AG09309 (cell line): Measurements from ENCODE around the gene ADRA2B.

Source experiments
- DNase-seq: peaks from one replicate; pipeline ENCODE4 v3.0.0-alpha.2; 2010; ENCODE audit warnings: low read depth
- H3K4me3 ChIP-seq: 2 replicates; pipeline ENCODE4 v1.5.1; 2011; ENCODE audit warnings: mild to moderate bottlenecking, low read depth, low read length, moderate library complexity; ENCODE audit not compliant: control insufficient read depth
- CTCF ChIP-seq: IDR thresholded peaks from 2 replicates; pipeline ENCODE4 v1.5.1; 2011; ENCODE audit warnings: mild to moderate bottlenecking, low read depth, low read length, inconsistent platforms; ENCODE audit not compliant: insufficient read depth, control insufficient read depth; ENCODE audit errors: missing control alignments

Gene ADRA2B

GRCh38 chr2:96116879-96117533 lies 635 bp upstream of the ADRA2B start:
- TF ChIP-seq CTCF: peak; percentile 48
- no peak for DNase-seq
- H3K4me3 ChIP-seq: no peak overlapping the region

GRCh38 chr2:96115631-96116423 lies 544 bp downstream of the ADRA2B start:
- no peak for DNase-seq
- H3K4me3 ChIP-seq: no peak overlapping the region
- TF ChIP-seq CTCF: no peak

- no peak for TF ChIP-seq CTCF
- no peak overlapping the region for H3K4me3 ChIP-seq
- no peak for DNase-seq
These were observed 1.3 kb downstream of the ADRA2B start for GRCh38 chr2:96114903-96115581.

DNA sequence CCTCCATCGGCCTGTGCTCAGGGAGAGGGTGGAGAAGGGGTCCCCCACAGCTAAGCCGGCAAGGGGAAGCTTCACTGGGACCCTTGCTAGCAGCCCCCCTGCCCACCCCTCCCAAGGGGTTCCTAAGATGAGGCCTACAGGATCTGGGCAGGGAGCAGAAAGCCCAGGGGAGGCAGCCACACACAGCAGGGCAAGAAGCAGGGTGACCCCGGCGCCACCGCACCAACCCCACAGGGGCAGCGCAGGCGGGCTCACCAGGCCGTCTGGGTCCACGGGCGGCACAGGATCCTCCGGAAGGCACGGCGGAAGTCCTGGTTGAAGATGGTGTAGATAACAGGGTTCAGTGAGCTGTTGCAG lies 1.8 kb downstream of the ADRA2B start:
- no peak for DNase-seq
- no peak for TF ChIP-seq CTCF
- H3K4me3 ChIP-seq: no peak overlapping the region

DNA sequence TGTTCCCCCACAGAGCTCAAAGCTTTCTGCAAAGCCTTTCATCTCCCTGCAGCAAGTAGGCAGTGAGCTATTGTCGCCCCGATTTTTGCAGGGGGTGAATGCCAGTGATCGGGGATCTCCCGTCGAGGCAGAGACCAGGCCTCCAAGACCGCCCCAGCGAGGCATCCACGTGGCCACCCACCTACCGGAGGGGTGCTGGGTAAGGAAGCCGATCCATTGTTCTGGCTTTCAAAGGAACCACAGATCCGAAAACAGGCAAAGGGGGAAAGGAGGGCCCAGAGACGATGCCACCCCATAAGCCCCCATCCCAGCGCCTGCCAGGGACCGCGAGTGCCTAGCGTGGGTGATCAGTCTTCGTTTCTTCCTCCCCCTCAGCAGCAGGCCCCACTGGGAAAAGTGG lies 2.4 kb downstream of the ADRA2B start:
- DNase-seq: no peak
- H3K4me3 ChIP-seq: no peak overlapping the region
- no peak for TF ChIP-seq CTCF

DNA sequence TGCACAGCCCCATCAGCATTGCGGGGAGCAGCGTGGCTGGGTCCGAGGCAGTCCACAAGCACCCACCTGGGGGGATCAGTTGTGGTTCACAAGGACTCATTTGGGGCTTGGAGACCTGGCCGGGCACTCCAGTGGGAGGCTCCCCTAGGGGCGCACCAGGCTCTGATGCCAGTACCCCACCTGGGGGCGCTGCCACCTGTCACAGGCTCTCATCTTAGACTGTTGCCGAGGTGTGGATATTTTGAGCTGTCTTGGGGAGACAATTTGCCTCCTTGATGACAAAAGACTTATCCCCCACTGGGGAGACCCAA lies 3.0 kb downstream of the ADRA2B start:
- no peak overlapping the region for H3K4me3 ChIP-seq
- TF ChIP-seq CTCF: no peak
- no peak for DNase-seq
